ENCODE measurements around the gene CORO1C. TPM values are rescaled to one million over a fixed set of nuclear protein-coding genes. Genes with fewer than 3 reads are reported as not detected.
A peak's percentile ranks its signal among the peaks of the same experiment; 100 is the strongest.

CORO1C gene
- polyA plus RNA-seq, 1 of the 3 experiments (the other 2 are of a cell fraction): 150 TPM

DNA sequence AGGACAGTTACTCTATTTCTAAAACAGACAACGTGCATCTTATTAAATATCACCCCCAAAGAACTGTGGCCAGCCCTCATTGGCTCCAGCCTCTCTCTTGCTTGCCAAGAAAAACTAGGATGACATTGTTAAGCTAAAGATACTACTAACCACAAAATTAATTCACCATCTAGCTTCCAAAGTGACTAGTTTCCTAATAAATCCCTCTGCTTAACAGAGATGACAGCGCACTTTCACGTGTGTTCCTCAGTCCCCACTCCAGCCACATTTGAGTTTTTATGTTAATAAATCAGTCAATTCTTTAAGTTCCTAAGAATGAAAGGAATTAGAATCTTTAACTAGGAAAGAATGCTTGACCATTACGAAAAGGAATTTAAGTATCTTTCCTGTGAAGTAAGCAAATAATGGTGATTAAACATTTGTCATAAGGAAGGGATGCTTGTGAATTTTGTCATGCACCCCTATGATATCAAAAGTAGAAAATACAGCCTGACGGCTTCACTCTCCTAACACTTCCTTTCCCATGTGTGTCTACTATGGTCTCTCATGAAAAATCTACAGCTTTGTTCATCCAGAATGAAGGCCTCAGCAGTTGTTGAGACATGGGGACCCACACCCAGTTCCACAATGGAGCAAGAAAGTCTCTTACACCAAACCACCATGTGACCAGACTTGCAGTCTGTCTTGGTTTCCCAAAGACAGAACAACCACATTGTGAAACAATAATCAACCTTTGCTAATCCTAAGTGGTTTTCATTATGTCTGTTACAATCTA is 8.1 kb downstream of the CORO1C start (continued):
- TF ChIP-seq USF1 (IDR thresholded peaks at IDR 0.05; ENCODE audit: borderline replicate concordance, low read depth) (peak; percentile 43; the same call in 1 of the 2 replicates), POLR2AphosphoS5 (IDR thresholded peaks at IDR 0.05; ENCODE audit: low read depth, low read length) (peak; percentile 75), PBX3 (IDR thresholded peaks at IDR 0.05) (peak; percentile 98), FOXM1 (IDR thresholded peaks at IDR 0.05; ENCODE audit: low read depth) (peak; percentile 73; the same call in 1 of the 2 replicates), JUND (IDR thresholded peaks at IDR 0.05) (peak; percentile 89), TAF1 (IDR thresholded peaks at IDR 0.05; ENCODE audit: borderline replicate concordance, low read depth, low read length) (no peak), SIN3A (IDR thresholded peaks at IDR 0.05; ENCODE audit: borderline replicate concordance, low read depth, low read length) (0 out of 2 replicates have a peak, but pooled peaks have one; percentile 73), EP300 (IDR thresholded peaks at IDR 0.05; ENCODE audit: borderline replicate concordance in 1 of 2, low read depth in 1 of 2, low read length in 1 of 2) (peak in 1 of 2 experiments; percentile 95; a peak in 2 of 4 replicates), RXRA (IDR thresholded peaks at IDR 0.05; ENCODE audit: borderline replicate concordance, low read depth) (peak; percentile 70; the same call in 1 of the 2 replicates), TEAD4 (IDR thresholded peaks at IDR 0.05; ENCODE audit: borderline replicate concordance, insufficient read depth) (peak; percentile 92)
- TF ChIP-seq, protein P1, sequence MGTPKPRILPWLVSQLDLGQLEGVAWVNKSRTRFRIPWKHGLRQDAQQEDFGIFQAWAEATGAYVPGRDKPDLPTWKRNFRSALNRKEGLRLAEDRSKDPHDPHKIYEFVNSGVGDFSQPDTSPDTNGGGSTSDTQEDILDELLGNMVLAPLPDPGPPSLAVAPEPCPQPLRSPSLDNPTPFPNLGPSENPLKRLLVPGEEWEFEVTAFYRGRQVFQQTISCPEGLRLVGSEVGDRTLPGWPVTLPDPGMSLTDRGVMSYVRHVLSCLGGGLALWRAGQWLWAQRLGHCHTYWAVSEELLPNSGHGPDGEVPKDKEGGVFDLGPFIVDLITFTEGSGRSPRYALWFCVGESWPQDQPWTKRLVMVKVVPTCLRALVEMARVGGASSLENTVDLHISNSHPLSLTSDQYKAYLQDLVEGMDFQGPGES (IDR thresholded peaks at IDR 0.05; ENCODE audit: low read depth, low read length): no peak
- TF ChIP-seq, protein P2, sequence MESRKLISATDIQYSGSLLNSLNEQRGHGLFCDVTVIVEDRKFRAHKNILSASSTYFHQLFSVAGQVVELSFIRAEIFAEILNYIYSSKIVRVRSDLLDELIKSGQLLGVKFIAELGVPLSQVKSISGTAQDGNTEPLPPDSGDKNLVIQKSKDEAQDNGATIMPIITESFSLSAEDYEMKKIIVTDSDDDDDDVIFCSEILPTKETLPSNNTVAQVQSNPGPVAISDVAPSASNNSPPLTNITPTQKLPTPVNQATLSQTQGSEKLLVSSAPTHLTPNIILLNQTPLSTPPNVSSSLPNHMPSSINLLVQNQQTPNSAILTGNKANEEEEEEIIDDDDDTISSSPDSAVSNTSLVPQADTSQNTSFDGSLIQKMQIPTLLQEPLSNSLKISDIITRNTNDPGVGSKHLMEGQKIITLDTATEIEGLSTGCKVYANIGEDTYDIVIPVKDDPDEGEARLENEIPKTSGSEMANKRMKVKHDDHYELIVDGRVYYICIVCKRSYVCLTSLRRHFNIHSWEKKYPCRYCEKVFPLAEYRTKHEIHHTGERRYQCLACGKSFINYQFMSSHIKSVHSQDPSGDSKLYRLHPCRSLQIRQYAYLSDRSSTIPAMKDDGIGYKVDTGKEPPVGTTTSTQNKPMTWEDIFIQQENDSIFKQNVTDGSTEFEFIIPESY (IDR thresholded peaks at IDR 0.05; ENCODE audit: borderline replicate concordance, low read depth): peak; percentile 90

GRCh38 chr12:108722463-108722862 is 8.9 kb downstream of the CORO1C start:
- H3K4me1 ChIP-seq (ENCODE audit: control insufficient read depth in 1 of 2, insufficient read depth in 2 of 2, low read depth in 1 of 2, low read length in 1 of 2): peaks cover 31 to 52% of the 10 kb centered on the region in 2 experiments; a peak in 3 of 4 replicates
- H3K4me2 ChIP-seq: peak overlapping the region; percentile 70
- H2AFZ ChIP-seq (ENCODE audit: low read depth): no peak overlapping the region
- CTCF ChIA-PET: interaction anchor here (1.6 to 4.3 kb wide), 2 partner anchors 10 to 58 kb away, joined by 5 to 16 read pairs; no protein-coding TSS in a partner anchor
- peaks cover 96% of the 10 kb centered on the region for H3K79me2 ChIP-seq (ENCODE audit: insufficient read depth)
- no peaks in the 10 kb centered on the region for H3K9me3 ChIP-seq
- 64% methylated on average over 1 of the region's 1 CpG for WGBS (ENCODE audit: low lambda C conversion rate)
- peaks cover 45% of the 10 kb centered on the region for H3F3A ChIP-seq (replicated peaks; ENCODE audit: insufficient read depth)
- peaks cover 0 to 13% of the 10 kb centered on the region in 2 experiments for H3K36me3 ChIP-seq (replicated peaks in 1 of 2; ENCODE audit: control insufficient read depth in 1 of 2, insufficient read depth in 2 of 2, low read length in 1 of 2)
- H3K9ac ChIP-seq: peak overlapping the region; percentile 60
- H3K9me2 ChIP-seq: no peaks in the 10 kb centered on the region
- peak overlapping the region; percentile 51 to 93; a peak in 3 of 4 replicates for H3K27ac ChIP-seq (ENCODE audit: low read depth in 2 of 2, low read length in 1 of 2)
- POLR2A ChIA-PET: no interaction called here
- peak overlapping the region in 1 of 2 experiments; percentile 23; a peak in 2 of 4 replicates for H3K4me3 ChIP-seq (ENCODE audit: low read depth in 2 of 2, low read length in 1 of 2)
- DNase-seq: no peak
- peaks cover 63% of the 10 kb centered on the region for H4K20me1 ChIP-seq (ENCODE audit: insufficient read depth)
- no peaks in the 10 kb centered on the region for H3K27me3 ChIP-seq (ENCODE audit: insufficient read depth)
- no peak for TF ChIP-seq ELF1 (IDR thresholded peaks at IDR 0.05)
- no peak for TF ChIP-seq FOXM1 (IDR thresholded peaks at IDR 0.05; ENCODE audit: low read depth)
- TF ChIP-seq RXRA (IDR thresholded peaks at IDR 0.05; ENCODE audit: borderline replicate concordance, low read depth): no peak
- no peak for TF ChIP-seq GABPA (IDR thresholded peaks at IDR 0.05; ENCODE audit: low read depth)
- TF ChIP-seq YY1 (IDR thresholded peaks at IDR 0.05; ENCODE audit: low read depth): no peak
- no peak for TF ChIP-seq PBX3 (IDR thresholded peaks at IDR 0.05)
- TF ChIP-seq GATA2 (CRISPR knock-in tag; IDR thresholded peaks at IDR 0.05): no peak
- TF ChIP-seq SMC3 (IDR thresholded peaks at IDR 0.05; ENCODE audit: low read depth, low read length): no peak
- TF ChIP-seq FOSL2 (IDR thresholded peaks at IDR 0.05; ENCODE audit: borderline replicate concordance, low read depth): no peak
- no peak for TF ChIP-seq REST (IDR thresholded peaks at IDR 0.05; ENCODE audit: low read depth, low read length)
- no peak for TF ChIP-seq MEF2A (IDR thresholded peaks at IDR 0.05; ENCODE audit: borderline replicate concordance, low read depth)
